GM12875 (cell line): ENCODE results near the gene STYXL2.

ENCODE experiments used
- H3K4me3 ChIP-seq: one replicate; pipeline ENCODE4 v1.5.1; 2011; ENCODE audit warnings: low read depth, low read length, control low read depth
- TF ChIP-seq, protein P1 (sequence below): IDR thresholded peaks from 2 replicates; pipeline ENCODE4 v1.5.1; 2011; ENCODE audit warnings: low read depth, mild to moderate bottlenecking, control low read depth, inconsistent platforms, low read length, moderate library complexity, borderline replicate concordance; ENCODE audit not compliant: insufficient read depth

STYXL2 gene

DNA sequence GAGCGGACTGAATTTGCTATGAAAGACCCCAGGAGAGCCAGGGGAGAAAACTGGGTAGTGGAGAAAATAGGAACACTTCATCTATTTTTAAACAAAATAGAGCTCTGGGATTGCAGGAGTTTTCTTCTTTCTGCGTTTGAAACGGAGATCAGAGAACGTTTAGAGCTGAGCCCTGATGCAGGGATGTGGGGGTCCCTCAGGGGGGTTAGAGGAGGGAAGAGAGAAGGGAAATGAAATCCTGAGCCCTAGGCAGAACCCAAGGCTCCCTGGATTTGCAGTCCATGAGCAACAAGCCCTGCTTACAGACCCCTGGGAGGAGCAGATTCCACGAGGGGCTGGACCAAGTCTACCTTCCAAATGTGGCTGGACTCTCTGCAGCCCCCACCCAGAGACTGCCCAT is 21.8 kb downstream of the STYXL2 start:
- no peak overlapping the region for H3K4me3 ChIP-seq

DNA sequence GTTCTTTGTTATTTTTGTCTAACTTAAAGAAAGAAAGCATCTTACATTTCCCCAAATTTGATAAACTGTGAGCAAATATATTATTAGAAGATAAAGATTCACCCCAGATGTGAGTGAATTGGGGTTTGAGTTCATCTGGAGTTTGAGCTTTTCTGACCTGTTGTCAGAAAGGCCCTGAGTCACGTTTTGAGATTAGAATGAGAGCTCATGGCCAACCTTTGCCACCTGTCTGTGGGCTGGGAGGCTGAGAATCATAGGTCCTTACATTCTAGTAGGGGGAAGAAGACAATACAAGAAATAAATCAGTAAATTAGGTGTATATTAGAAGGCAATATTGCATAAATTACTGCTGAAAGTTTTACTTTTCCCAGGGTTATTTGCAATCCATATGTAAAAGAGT is 22.3 kb downstream of the STYXL2 start:
- TF ChIP-seq, protein P1, sequence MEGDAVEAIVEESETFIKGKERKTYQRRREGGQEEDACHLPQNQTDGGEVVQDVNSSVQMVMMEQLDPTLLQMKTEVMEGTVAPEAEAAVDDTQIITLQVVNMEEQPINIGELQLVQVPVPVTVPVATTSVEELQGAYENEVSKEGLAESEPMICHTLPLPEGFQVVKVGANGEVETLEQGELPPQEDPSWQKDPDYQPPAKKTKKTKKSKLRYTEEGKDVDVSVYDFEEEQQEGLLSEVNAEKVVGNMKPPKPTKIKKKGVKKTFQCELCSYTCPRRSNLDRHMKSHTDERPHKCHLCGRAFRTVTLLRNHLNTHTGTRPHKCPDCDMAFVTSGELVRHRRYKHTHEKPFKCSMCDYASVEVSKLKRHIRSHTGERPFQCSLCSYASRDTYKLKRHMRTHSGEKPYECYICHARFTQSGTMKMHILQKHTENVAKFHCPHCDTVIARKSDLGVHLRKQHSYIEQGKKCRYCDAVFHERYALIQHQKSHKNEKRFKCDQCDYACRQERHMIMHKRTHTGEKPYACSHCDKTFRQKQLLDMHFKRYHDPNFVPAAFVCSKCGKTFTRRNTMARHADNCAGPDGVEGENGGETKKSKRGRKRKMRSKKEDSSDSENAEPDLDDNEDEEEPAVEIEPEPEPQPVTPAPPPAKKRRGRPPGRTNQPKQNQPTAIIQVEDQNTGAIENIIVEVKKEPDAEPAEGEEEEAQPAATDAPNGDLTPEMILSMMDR, result no peak
- H3K4me3 ChIP-seq, result no peak overlapping the region

More for the DNA sequence above, 21.8 kb downstream of the STYXL2 start:
- TF ChIP-seq, protein P1, result no peak

DNA sequence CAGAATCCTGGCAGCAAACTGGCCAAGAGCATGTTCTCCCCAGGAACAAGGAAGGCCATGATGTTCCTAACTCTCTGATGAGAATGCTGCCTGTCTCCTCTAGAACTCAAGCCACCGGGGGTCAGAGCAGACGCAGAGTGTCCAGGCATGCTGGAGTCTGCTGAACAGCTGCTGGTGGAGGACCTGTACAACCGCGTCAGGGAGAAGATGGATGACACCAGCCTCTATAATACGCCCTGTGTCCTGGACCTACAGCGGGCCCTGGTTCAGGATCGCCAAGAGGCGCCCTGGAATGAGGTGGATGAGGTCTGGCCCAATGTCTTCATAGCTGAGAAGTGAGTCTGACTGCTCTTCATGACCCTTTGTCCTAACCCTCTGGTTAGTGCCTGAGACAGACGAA is 23.4 kb downstream of the STYXL2 start:
- TF ChIP-seq, protein P1, result no peak

DNA sequence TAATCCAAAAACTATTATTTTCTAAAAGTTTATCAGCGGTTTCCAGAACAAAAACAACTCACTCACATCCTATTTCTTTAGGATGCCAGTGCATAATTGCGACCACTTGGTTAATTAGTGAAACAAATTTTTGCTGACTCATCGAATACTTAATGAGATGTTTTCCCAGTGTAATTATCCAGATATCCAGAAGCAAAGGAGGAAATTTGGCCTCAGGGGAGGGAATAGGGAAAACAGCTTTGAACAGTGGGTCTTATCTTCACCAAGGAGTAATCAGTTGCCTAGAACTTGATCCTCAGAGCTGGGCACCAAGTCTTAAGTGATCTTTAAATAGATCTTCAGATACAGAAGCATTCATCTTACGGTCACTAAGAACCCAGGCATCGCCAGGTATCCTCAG is 24.3 kb downstream of the STYXL2 start:
- TF ChIP-seq, protein P1, result no peak
- no peak overlapping the region for H3K4me3 ChIP-seq

More for the DNA sequence above, 23.4 kb downstream of the STYXL2 start:
- H3K4me3 ChIP-seq, result no peak overlapping the region

DNA sequence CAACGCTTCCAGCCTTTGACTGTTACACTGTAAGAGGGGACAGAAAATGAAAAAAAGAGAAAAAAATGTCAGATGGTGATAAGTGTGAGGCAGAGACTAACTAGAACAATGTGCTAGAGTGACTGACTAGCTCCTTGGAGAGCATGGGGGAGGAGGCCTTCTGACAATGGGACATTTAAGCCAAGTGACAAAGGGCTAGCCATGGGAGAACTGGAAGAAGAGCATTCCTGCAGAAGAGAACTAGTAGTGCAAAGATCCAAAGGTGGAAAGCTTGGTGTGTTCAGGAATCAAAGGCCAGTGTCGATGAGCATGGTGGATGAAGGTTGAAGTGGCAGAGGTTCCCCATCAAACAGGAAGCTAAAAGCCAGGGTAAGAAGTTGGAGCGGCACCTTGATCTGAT is 25.8 kb downstream of the STYXL2 start:
- TF ChIP-seq, protein P1, result no peak
- no peak overlapping the region for H3K4me3 ChIP-seq

DNA sequence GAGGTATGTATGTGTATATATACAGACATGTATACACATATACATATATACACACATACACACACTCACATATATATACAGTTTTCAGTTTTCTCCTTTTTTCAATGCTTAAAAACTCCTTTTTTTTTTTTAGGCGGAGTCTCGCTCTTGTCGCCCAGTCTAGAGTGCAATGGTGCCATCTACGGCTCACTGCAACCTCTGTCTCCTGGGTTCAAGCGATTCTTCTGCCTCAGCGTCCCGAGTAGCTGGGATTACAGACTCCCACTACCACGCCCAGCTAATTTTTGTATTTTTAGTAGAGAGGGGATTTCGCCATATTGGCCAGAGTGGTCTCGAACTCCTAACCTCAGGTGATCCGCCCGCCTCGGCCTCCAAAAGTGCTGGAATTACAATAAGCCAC is 27.0 kb downstream of the STYXL2 start:
- H3K4me3 ChIP-seq, result no peak overlapping the region

DNA sequence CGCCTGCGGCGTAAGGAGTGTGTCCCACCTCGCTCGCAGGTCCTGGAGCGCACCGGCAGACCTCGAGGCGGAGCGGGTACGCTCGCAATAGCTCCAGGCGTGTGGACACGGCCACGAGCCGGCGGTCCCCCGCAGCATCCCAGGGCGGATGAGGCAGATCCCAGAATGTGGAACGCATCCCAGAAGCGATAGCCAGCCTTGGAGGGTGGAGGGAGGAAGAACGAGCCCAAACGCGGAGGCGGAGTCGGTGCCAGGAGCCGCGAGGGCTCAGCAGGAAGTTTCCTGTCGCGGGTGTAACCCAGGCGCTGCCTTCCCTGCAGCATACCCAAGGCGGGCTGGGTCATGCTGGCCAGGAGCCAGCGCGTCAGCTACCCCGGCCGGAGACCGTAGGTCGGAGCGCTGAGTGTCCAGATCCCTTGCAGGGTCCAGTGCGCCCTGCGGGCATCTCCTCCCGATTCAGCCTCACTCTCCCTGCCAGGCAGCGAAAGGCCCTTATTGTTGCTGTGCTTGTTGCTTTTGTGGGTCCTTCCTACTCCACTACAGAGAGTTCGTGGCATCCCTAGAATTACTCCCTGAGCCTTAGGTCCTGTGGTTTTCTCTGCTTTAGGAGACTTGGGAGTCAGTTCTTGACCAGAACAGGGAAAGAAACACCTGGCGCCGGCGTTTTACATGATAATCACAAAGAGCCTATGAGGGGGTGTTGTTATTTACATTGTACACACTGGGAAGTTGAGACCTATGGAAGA is 27.7 kb downstream of the STYXL2 start:
- TF ChIP-seq, protein P1, result no peak
- H3K4me3 ChIP-seq, result no peak overlapping the region

More for the DNA sequence above, 27.0 kb downstream of the STYXL2 start:
- TF ChIP-seq, protein P1, result no peak
